Ishikawa (cell line): ENCODE measurements around the gene CYP17A1.

Experiments
- EGR1 ChIP-seq: IDR thresholded peaks from 2 replicates; pipeline ENCODE4 v1.6.1; 2012
- RAD21 ChIP-seq: IDR thresholded peaks from 2 replicates; pipeline ENCODE4 v1.6.1; 2012; ENCODE audit warnings: low read depth
- TAF1 ChIP-seq: IDR thresholded peaks from 2 replicates; pipeline ENCODE4 v1.6.1; 2012; ENCODE audit warnings: low read depth, mild to moderate bottlenecking

DNA sequence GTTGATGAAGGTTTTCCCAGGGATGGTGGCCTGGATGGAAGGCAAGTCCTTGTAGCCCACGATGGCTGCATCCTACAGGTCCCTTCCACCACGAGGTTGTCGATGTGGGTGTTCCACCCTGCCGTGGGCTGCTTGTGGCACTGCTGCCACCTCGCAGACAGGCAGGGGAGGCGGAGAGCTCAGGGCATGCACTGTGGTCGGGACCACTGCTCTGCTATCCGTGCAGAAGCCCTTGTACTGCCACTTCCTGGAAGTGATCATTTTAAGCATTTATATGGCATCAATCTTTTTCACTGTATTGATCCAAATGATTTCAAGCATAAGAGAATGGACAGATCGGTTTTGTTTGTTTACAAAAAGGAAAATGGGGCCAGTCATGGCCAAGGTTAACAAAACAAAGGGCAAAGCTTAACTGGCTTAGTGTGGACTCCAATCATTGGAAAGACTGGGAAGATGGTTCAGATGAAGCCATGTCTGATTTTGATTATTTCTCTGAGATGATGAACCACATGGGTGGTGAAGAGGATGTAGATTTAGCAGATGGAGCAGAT is 8.2 kb upstream of the CYP17A1 start:
- no peak for TF ChIP-seq EGR1
- no peak for TF ChIP-seq TAF1
- no peak for TF ChIP-seq RAD21
